ENCODE data around the gene MCUB.

Gene MCUB

DNA sequence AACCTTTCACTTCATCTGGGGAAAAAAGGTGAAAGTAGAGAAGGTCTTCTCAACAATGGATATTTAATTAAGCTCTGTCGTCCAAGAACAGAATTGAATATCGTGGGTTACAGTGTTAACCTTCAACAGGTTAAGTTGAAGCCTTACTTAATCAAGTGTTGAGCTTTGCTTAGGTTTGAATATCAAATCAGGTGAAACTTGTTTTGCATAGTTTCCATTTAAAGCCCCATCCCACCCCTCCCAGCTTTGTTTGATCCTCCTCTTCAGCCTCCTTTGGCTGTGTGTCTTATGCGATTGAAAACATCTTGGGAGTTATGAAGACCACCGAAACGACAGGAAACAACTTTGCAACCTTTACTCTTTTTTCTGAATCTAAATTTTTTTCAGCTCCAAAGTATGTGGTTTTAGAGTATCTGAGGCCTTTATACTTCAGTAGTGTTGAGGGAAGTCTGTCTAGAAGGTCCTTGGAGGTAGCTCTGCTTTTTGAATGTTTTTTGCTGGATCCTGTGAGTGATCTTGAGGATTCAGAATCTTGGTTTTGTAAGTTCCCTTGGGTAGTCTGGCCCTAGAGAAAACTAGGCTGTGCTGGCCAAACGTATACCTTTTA, 39.1 kb downstream of the MCUB start:
- Histone ChIP-seq H3K27me3 (ENCODE audit: control insufficient read depth, insufficient read depth, low read length) (no peaks in the 10 kb centered on the region), H3K9me3 (ENCODE audit: control insufficient read depth, low read length) (no peaks in the 10 kb centered on the region), H2AFZ (no peak overlapping the region), H3K4me1 (no peaks in the 10 kb centered on the region), H3K4me3 (ENCODE audit: low read depth, low read length) (no peak overlapping the region), H3K9ac (no peak overlapping the region), H3K79me2 (no peaks in the 10 kb centered on the region), H3K4me2 (ENCODE audit: low read length) (no peak overlapping the region), H3K27ac (no peak overlapping the region), H3K36me3 (ENCODE audit: control insufficient read depth, insufficient read depth, low read length) (no peaks in the 10 kb centered on the region)
- TF ChIP-seq, protein P1, sequence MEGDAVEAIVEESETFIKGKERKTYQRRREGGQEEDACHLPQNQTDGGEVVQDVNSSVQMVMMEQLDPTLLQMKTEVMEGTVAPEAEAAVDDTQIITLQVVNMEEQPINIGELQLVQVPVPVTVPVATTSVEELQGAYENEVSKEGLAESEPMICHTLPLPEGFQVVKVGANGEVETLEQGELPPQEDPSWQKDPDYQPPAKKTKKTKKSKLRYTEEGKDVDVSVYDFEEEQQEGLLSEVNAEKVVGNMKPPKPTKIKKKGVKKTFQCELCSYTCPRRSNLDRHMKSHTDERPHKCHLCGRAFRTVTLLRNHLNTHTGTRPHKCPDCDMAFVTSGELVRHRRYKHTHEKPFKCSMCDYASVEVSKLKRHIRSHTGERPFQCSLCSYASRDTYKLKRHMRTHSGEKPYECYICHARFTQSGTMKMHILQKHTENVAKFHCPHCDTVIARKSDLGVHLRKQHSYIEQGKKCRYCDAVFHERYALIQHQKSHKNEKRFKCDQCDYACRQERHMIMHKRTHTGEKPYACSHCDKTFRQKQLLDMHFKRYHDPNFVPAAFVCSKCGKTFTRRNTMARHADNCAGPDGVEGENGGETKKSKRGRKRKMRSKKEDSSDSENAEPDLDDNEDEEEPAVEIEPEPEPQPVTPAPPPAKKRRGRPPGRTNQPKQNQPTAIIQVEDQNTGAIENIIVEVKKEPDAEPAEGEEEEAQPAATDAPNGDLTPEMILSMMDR (IDR thresholded peaks at IDR 0.05), result no peak

GRCh38 chr4:109600431-109600830, 40.4 kb downstream of the MCUB start:
- Histone ChIP-seq H3K9ac (no peak overlapping the region), H2AFZ (no peak overlapping the region), H3K4me1 (no peaks in the 10 kb centered on the region), H3K4me2 (ENCODE audit: low read length) (no peak overlapping the region), H3K27me3 (ENCODE audit: control insufficient read depth, insufficient read depth, low read length) (no peaks in the 10 kb centered on the region), H3K79me2 (no peaks in the 10 kb centered on the region), H3K9me3 (ENCODE audit: control insufficient read depth, low read length) (no peaks in the 10 kb centered on the region), H3K36me3 (ENCODE audit: control insufficient read depth, insufficient read depth, low read length) (no peaks in the 10 kb centered on the region), H3K27ac (no peak overlapping the region), H3K4me3 (ENCODE audit: low read depth, low read length) (no peak overlapping the region)
- TF ChIP-seq, protein P1 (IDR thresholded peaks at IDR 0.05), result no peak

DNA sequence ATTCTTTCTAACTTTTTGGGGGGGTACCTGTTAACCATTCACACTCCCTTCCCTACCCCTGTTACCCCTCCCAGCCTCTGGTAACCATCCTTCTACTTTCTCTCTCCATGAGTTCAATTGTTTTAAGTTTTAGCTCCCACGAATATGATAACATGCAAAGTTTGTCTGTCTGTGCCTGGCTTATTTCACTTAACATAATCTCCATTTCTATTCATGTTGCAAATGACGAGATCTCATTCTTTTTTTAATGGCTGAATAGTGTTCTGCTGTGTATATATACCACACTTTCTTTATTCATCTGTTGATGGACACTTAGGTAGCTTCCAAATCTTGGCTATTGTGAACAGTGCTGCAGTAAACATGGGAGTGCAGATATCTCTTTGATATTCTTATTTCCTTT, 41.3 kb downstream of the MCUB start:
- Histone ChIP-seq H3K27me3 (ENCODE audit: control insufficient read depth, insufficient read depth, low read length) (no peaks in the 10 kb centered on the region), H3K9me3 (ENCODE audit: control insufficient read depth, low read length) (no peaks in the 10 kb centered on the region), H3K9ac (no peak overlapping the region), H3K36me3 (ENCODE audit: control insufficient read depth, insufficient read depth, low read length) (no peaks in the 10 kb centered on the region), H3K4me3 (ENCODE audit: low read depth, low read length) (no peak overlapping the region), H3K79me2 (no peaks in the 10 kb centered on the region), H3K27ac (no peak overlapping the region), H3K4me1 (no peaks in the 10 kb centered on the region), H3K4me2 (ENCODE audit: low read length) (no peak overlapping the region), H2AFZ (no peak overlapping the region)
- TF ChIP-seq, protein P1 (IDR thresholded peaks at IDR 0.05), result no peak

- no peak overlapping the region for H2AFZ ChIP-seq
- no peaks in the 10 kb centered on the region for H3K27me3 ChIP-seq (ENCODE audit: control insufficient read depth, insufficient read depth, low read length)
- no peak overlapping the region for H3K4me3 ChIP-seq (ENCODE audit: low read depth, low read length)
- H3K4me1 ChIP-seq, result no peaks in the 10 kb centered on the region
- TF ChIP-seq, protein P1 (IDR thresholded peaks at IDR 0.05), result no peak
- H3K9ac ChIP-seq, result no peak overlapping the region
- H3K27ac ChIP-seq, result no peak overlapping the region
- no peaks in the 10 kb centered on the region for H3K36me3 ChIP-seq (ENCODE audit: control insufficient read depth, insufficient read depth, low read length)
- H3K79me2 ChIP-seq, result no peaks in the 10 kb centered on the region
- no peak overlapping the region for H3K4me2 ChIP-seq (ENCODE audit: low read length)
- no peaks in the 10 kb centered on the region for H3K9me3 ChIP-seq (ENCODE audit: control insufficient read depth, low read length)
Observed at GRCh38 chr4:109607976-109608375, 47.9 kb downstream of the MCUB start.

DNA sequence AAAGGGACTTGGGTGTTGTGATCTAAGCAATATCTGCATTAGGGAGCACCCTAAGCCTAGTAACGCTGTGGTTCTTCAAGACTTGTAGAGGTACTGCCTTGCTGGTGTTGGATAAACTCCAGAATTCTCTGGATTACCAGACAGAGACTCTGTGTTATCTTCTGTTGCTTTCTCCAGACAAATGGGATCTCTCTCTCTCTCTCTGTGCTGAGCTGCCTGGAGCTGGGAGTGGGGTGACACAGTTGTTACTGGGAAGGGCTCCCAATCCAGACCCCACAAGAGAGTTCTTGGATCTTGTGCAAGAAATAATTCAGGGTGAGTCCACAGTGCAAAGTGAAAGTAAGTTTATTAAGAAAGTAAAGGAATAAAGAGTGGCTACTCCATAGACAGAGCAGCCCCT, 48.8 kb downstream of the MCUB start:
- H2AFZ ChIP-seq, result no peak overlapping the region
- H3K36me3 ChIP-seq (ENCODE audit: control insufficient read depth, insufficient read depth, low read length), result no peaks in the 10 kb centered on the region
- no peaks in the 10 kb centered on the region for H3K27me3 ChIP-seq (ENCODE audit: control insufficient read depth, insufficient read depth, low read length)
- H3K27ac ChIP-seq, result no peak overlapping the region
- no peak overlapping the region for H3K4me3 ChIP-seq (ENCODE audit: low read depth, low read length)
- no peak overlapping the region for H3K4me2 ChIP-seq (ENCODE audit: low read length)
- TF ChIP-seq, protein P1 (IDR thresholded peaks at IDR 0.05), result no peak
- no peaks in the 10 kb centered on the region for H3K4me1 ChIP-seq
- no peaks in the 10 kb centered on the region for H3K9me3 ChIP-seq (ENCODE audit: control insufficient read depth, low read length)
- H3K79me2 ChIP-seq, result no peaks in the 10 kb centered on the region
- no peak overlapping the region for H3K9ac ChIP-seq

All from parathyroid adenoma (tissue), 2 donors.